ENCODE measurements around the gene CATSPERZ.

- TF ChIP-seq CTCF (conservative IDR thresholded peaks at IDR 0.05 in 1 of 2, IDR thresholded peaks at IDR 0.05 in 1 of 2; ENCODE audit: extremely low read depth in 1 of 2, insufficient read depth in 1 of 2, low read depth in 1 of 2, low read length in 2 of 2) = no peak
- TF ChIP-seq EZH2 (IDR thresholded peaks at IDR 0.05; ENCODE audit: borderline replicate concordance, low read length) = no peak
These were observed 5.0 kb downstream of the CATSPERZ start, which contains the start of gene ESRRA for GRCh38 chr11:64305075-64305690.

Data from mammary epithelial cell (primary cell).